Endodermal cell (in vitro differentiated cells): ENCODE data around the gene TAC3. TPM values are rescaled to one million over a fixed set of nuclear protein-coding genes. Genes with fewer than 3 reads are reported as not detected.
A peak's percentile ranks its signal among the peaks of the same experiment; 100 is the strongest.

Experiments
- DNase-seq: peaks from one replicate; pipeline ENCODE4 v3.0.0-alpha.2; 2017
- H3K27ac ChIP-seq: 2 replicates; pipeline ENCODE4 v1.5.1; 2013; ENCODE audit warnings: mild to moderate bottlenecking, low read depth, low read length, moderate library complexity
- H3K27me3 ChIP-seq: 2 replicates; pipeline ENCODE4 v1.6.1; 2013; ENCODE audit warnings: mild to moderate bottlenecking, low read length, moderate library complexity; ENCODE audit not compliant: insufficient read depth, control insufficient read depth, poor library complexity, severe bottlenecking
- H3K36me3 ChIP-seq: 2 replicates; pipeline ENCODE4 v1.7.0; 2013; ENCODE audit warnings: mild to moderate bottlenecking, low read length, moderate library complexity; ENCODE audit not compliant: control insufficient read depth, insufficient read depth
- H3K4me1 ChIP-seq: one replicate; pipeline ENCODE4 v1.7.0; 2013; ENCODE audit warnings: low read length; ENCODE audit not compliant: control insufficient read depth, insufficient read depth
- H3K4me3 ChIP-seq: 2 replicates; pipeline ENCODE4 v1.5.1; 2013; ENCODE audit warnings: mild to moderate bottlenecking, low read length, moderate library complexity
- H3K9ac ChIP-seq: 2 replicates; pipeline ENCODE4 v1.6.1; 2013; ENCODE audit warnings: mild to moderate bottlenecking, low read length, moderate library complexity; ENCODE audit not compliant: poor library complexity, severe bottlenecking; ENCODE audit errors: extremely low read depth
- H3K9me3 ChIP-seq: 2 replicates; pipeline ENCODE4 v1.6.1; 2013; ENCODE audit warnings: mild to moderate bottlenecking, low read length, moderate library complexity; ENCODE audit not compliant: control insufficient read depth
- H3K27ac Mint-ChIP-seq: 2 replicates; pipeline ENCODE4 v1.8.0; 2020; ENCODE audit warnings: mixed read lengths
- H3K27me3 Mint-ChIP-seq: 2 replicates; pipeline ENCODE4 v1.8.0; 2021; ENCODE audit warnings: mild to moderate bottlenecking, mixed read lengths; ENCODE audit not compliant: insufficient read depth
- H3K36me3 Mint-ChIP-seq: 2 replicates; pipeline ENCODE4 v1.8.0; 2020; ENCODE audit warnings: low read depth, mixed read lengths
- H3K4me1 Mint-ChIP-seq: 2 replicates; pipeline ENCODE4 v1.8.0; 2020; ENCODE audit warnings: mixed read lengths
- H3K4me3 Mint-ChIP-seq: 2 replicates; pipeline ENCODE4 v1.8.0; 2020; ENCODE audit warnings: mild to moderate bottlenecking, moderate library complexity, mixed read lengths
- H3K9me3 Mint-ChIP-seq: 2 replicates; pipeline ENCODE4 v1.8.0; 2020; ENCODE audit warnings: mild to moderate bottlenecking, mixed read lengths
- WGBS, 2 experiments: methylation state at CpG; one replicate each; pipeline versions ENCODE4 v1.1.5 to v1.1.7; 2013; ENCODE audit warnings: missing lambda C conversion rate in 2 of 2, mixed read lengths in 1 of 2; ENCODE audit not compliant: insufficient coverage in 1 of 2, insufficient read length in 1 of 2; 5-methylcytosine and 5-hydroxymethylcytosine counted together
- total RNA-seq, 2 donors: library from RNA; stranded (reverse); fragmentation: NEBNext Ultra II Directional in 1 of 2; extraction: Animal tissue kit (Norgen Biotek cat#: 25700) in 1 of 2; gene quantifications; 2 replicates in 1 of 2; 3 replicates in 1 of 2; pipeline ENCODE4 v1.2.1, GENCODE V29; 2021
- TF ChIP-seq, protein P1 (sequence below): fragments of 200-600 bp; sonication (generic); conservative IDR thresholded peaks from 2 replicates; pipeline ENCODE4 v1.5.0; 2021; ENCODE audit warnings: antibody characterized with exemption, mild to moderate bottlenecking

The TAC3 gene
- total RNA-seq, 2 donors from 2014 or later, result 1.8 to 5.4 TPM

DNA sequence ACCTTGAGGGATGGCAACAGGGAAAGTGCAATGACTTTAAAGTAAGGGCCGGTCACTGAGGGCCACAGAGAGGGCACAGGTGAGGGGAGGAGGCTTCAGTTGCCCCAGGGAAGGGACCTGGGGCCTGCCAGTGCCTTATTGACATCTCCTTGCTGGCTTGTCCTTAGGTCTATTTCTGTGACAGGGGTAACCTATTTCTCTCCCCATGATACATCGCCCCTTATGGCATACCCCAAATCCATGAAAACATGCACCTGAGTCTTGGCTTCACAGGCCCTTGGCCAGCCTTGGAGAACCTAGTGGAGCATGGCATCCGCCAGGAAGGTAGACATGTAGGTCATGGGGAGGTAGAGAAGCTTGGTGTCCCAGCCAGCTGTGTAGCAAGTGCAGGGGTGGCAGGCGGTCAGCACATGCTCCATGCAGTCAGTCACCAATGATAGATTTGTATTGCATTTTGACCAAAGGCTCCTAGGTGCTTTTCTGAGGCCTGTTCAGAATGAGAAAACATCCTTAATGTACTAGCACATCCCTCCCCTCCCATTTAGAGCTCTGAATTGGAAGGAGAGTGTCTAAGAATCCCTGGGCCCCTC lies 35.3 kb downstream of the TAC3 start:
- no peak overlapping the region for H3K4me3 ChIP-seq
- no peak overlapping the region for H3K9ac ChIP-seq
- Mint-ChIP-seq H3K27ac (no peak overlapping the region), H3K27me3 (no peaks in the 10 kb centered on the region), H3K4me1 (no peaks in the 10 kb centered on the region), H3K4me3 (no peak overlapping the region), H3K9me3 (no peaks in the 10 kb centered on the region), H3K36me3 (no peaks in the 10 kb centered on the region)
- no peaks in the 10 kb centered on the region for H3K4me1 ChIP-seq
- H3K27ac ChIP-seq, result no peak overlapping the region
- DNase-seq, result no peak
- no peaks in the 10 kb centered on the region for H3K27me3 ChIP-seq
- H3K36me3 ChIP-seq, result no peaks in the 10 kb centered on the region
- TF ChIP-seq, protein P1, sequence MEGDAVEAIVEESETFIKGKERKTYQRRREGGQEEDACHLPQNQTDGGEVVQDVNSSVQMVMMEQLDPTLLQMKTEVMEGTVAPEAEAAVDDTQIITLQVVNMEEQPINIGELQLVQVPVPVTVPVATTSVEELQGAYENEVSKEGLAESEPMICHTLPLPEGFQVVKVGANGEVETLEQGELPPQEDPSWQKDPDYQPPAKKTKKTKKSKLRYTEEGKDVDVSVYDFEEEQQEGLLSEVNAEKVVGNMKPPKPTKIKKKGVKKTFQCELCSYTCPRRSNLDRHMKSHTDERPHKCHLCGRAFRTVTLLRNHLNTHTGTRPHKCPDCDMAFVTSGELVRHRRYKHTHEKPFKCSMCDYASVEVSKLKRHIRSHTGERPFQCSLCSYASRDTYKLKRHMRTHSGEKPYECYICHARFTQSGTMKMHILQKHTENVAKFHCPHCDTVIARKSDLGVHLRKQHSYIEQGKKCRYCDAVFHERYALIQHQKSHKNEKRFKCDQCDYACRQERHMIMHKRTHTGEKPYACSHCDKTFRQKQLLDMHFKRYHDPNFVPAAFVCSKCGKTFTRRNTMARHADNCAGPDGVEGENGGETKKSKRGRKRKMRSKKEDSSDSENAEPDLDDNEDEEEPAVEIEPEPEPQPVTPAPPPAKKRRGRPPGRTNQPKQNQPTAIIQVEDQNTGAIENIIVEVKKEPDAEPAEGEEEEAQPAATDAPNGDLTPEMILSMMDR, result no peak
- no peaks in the 10 kb centered on the region for H3K9me3 ChIP-seq
- 91 to 100% methylated on average over 4 of the region's 4 CpGs for WGBS, 2 experiments

DNA sequence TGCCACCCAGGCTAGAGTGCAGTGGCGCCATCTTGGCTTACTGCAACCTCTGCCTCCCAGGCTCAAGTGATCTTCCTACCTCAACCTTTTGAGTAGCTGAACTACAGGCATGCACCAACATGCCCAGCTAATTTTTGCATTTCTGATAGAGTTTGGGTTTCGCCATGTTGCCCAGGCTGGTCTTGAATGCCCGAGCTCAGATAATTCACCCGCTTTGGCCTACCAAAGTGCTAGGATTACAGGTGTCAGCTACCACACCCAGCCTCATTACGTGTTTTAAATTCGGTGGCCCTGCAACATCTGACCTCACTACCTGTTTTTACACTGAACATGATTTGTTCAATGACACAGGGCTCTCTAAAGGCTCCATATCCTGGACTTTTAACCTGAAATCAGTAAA lies 36.1 kb downstream of the TAC3 start:
- Histone ChIP-seq H3K27ac (no peak overlapping the region), H3K36me3 (no peaks in the 10 kb centered on the region), H3K9ac (no peak overlapping the region), H3K9me3 (no peaks in the 10 kb centered on the region), H3K4me3 (no peak overlapping the region), H3K4me1 (no peaks in the 10 kb centered on the region), H3K27me3 (no peaks in the 10 kb centered on the region)
- DNase-seq, result peak; percentile 22
- 89 to 93% methylated on average over 6 of the region's 6 CpGs for WGBS, 2 experiments
- Mint-ChIP-seq H3K27ac (no peak overlapping the region), H3K9me3 (no peaks in the 10 kb centered on the region), H3K27me3 (no peaks in the 10 kb centered on the region), H3K4me3 (no peak overlapping the region), H3K36me3 (no peaks in the 10 kb centered on the region), H3K4me1 (no peaks in the 10 kb centered on the region)
- TF ChIP-seq, protein P1, result no peak

GRCh38 chr12:56979628-56980027 lies 36.7 kb downstream of the TAC3 start:
- TF ChIP-seq, protein P1, result no peak
- peak; percentile 26 for DNase-seq
- WGBS, 2 experiments, result 85 to 100% methylated on average over 3 of the region's 3 CpGs
- Mint-ChIP-seq H3K27ac (no peak overlapping the region), H3K4me3 (no peak overlapping the region), H3K4me1 (no peaks in the 10 kb centered on the region), H3K36me3 (no peaks in the 10 kb centered on the region), H3K27me3 (no peaks in the 10 kb centered on the region), H3K9me3 (no peaks in the 10 kb centered on the region)
- Histone ChIP-seq H3K9ac (no peak overlapping the region), H3K36me3 (no peaks in the 10 kb centered on the region), H3K4me3 (no peak overlapping the region), H3K27me3 (no peaks in the 10 kb centered on the region), H3K27ac (no peak overlapping the region), H3K4me1 (no peaks in the 10 kb centered on the region), H3K9me3 (no peaks in the 10 kb centered on the region)
